Activated T-helper 2 cell treated with anti-CD3 and anti-CD28 coated beads, Interferon-gamma antibody, Interleukin-2, Interleukin-4, amounts not matched to agents 10 μg/mL and 5 μg/mL and 100 μg/mL, durations not matched to agents 14 hours and 24 hours and 36 hours (primary cell): ENCODE data around the gene CEP120. TPM values are rescaled to one million over a fixed set of nuclear protein-coding genes. Genes with fewer than 3 reads are reported as not detected.
"Not testable (repeated sequence)": the region's sequence is repeated elsewhere in the genome, so short reads cannot be mapped to it uniquely, and the experiment has no call there.

ENCODE experiments used
- DNase-seq: peaks from one replicate; pipeline ENCODE4 v3.0.0; 2021; ENCODE audit warnings: low spot score
- H3K27ac Mint-ChIP-seq: one replicate; pipeline ENCODE4 v1.8.0; 2021; ENCODE audit warnings: mixed read lengths
- H3K27me3 Mint-ChIP-seq: one replicate; pipeline ENCODE4 v1.8.0; 2021; ENCODE audit warnings: low read depth, mixed read lengths
- H3K36me3 Mint-ChIP-seq: one replicate; pipeline ENCODE4 v1.8.0; 2021; ENCODE audit warnings: low read depth, mixed read lengths
- H3K4me1 Mint-ChIP-seq: one replicate; pipeline ENCODE4 v1.8.0; 2021; ENCODE audit warnings: low read depth, mixed read lengths
- H3K4me3 Mint-ChIP-seq: one replicate; pipeline ENCODE4 v1.8.0; 2021; ENCODE audit warnings: low read depth, mild to moderate bottlenecking, moderate library complexity, mixed read lengths
- H3K9me3 Mint-ChIP-seq: one replicate; pipeline ENCODE4 v1.8.0; 2021; ENCODE audit warnings: mixed read lengths
- intact Hi-C: fragments of 100-400 bp; cut with micrococcal nuclease; formaldehyde crosslinking; loops from one replicate; pipeline ENCODE4 v1.15.1; 2023
- total RNA-seq: library from RNA; stranded (reverse); gene quantifications from 2 replicates; pipeline ENCODE4 v1.2.3, GENCODE V29; 2022

Gene CEP120
- total RNA-seq, 1 donor from 2014 or later, result 25.3 TPM

DNA sequence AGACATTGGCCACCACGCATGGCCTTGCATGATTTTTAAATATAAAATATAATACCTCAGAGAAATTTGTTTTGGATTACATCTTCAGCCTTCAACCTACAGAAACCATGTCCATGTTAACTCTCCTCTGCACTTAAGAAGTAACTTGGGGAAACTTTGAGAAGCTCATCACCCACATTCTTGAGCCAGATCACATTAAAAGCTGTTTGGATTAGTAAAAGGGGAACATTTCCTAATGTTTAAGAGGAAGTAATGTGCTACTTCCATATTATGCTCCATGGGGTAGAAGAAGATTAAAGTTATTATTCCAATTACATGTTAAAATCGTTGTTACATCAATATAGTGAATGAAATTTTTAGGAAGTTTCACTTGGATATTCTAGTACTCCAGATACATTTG lies 10.4 kb upstream of the CEP120 start:
- intact Hi-C loops, result no loop called here
- peaks cover 24% of the 10 kb centered on the region for H3K4me1 Mint-ChIP-seq
- no peak for DNase-seq
- H3K4me3 Mint-ChIP-seq, result no peak overlapping the region
- no peaks in the 10 kb centered on the region for H3K36me3 Mint-ChIP-seq
- no peaks in the 10 kb centered on the region for H3K9me3 Mint-ChIP-seq
- H3K27ac Mint-ChIP-seq, result no peak overlapping the region
- H3K27me3 Mint-ChIP-seq, result no peaks in the 10 kb centered on the region

DNA sequence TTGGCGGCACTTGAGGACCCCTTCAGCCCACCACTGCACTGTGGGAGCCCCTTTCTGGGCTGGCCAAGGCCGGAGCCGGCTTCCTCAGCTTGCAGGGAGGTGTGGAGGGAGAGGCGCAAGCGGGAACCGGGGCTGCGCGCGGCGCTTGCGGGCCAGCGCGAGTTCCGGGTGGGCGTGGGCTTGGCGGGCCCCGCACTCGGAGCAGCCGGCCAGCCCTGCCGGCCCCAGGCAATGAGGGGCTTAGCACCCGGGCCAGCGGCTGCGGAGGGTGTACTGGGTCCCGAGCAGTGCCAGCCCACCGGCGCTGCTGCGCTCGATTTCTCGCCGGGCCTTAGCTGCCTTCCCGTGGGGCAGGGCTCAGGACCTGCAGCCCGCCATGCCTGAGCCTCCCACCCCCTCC lies 7.2 kb upstream of the CEP120 start:
- H3K9me3 Mint-ChIP-seq, H3K27ac Mint-ChIP-seq, intact Hi-C loops: not testable (repeated sequence)

DNA sequence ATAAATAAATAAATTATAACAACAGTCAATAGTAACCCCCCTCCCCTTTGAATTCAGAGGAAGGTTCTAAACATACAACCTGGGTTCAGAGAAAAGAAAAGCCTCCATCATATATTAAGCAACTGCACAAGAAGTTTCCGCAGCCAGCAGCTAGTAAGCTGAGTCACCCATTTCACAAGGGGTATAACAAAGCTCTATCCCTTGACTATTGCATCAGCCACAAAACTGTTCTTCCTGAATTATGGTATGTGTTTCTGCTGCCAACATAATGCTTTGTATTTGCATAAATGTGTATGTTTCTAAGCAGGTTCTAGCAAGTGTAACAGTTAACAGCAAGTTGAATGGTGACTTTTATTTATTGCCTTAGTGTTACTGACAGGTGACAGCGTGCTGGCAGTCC lies 6.8 kb upstream of the CEP120 start:
- H3K27me3 Mint-ChIP-seq, result no peaks in the 10 kb centered on the region
- intact Hi-C loops, result no loop called here
- no peak overlapping the region for H3K4me3 Mint-ChIP-seq
- no peak for DNase-seq
- no peaks in the 10 kb centered on the region for H3K9me3 Mint-ChIP-seq
- peaks cover 23% of the 10 kb centered on the region for H3K4me1 Mint-ChIP-seq
- no peak overlapping the region for H3K27ac Mint-ChIP-seq
- H3K36me3 Mint-ChIP-seq, result no peaks in the 10 kb centered on the region

More for the DNA sequence above, 7.2 kb upstream of the CEP120 start:
- not testable (repeated sequence) for H3K36me3 Mint-ChIP-seq, H3K4me3 Mint-ChIP-seq, H3K27me3 Mint-ChIP-seq, DNase-seq
- H3K4me1 Mint-ChIP-seq, result peaks cover 20% of the 10 kb centered on the region

DNA sequence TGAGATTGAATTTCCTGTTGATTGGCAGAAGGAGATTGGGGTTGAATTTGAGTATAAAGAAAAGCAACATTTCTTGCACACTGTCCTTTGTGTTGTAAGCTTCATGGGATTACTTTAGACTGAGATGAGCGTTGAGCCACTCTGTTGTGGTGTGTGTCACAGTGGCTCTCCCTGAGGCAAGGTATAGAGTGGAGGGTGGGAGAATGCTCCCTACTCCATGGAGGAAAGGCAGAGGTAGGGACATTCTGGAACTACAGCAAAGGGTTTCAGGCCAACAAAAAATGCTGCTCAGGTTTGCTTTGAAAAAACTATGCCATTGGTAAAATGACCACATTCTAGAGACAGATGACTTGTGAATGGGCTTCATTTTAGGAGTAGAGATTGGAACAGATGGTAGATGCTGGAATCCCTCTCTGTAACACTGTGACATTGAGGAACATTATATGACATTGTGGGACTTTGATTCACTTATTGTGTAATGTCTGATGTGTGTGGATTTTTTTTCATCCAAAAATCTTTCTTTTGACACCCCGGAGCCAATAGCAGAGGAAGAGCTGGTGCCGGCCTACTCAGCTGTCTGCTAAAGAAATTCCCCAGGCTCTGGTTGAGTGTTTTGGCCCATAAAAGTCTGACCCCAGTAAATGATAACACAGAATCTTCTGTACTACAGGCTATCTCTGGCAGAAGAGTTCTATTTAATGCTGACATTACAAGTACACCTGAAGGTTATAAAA lies 6.2 kb upstream of the CEP120 start:
- Mint-ChIP-seq H3K27ac (no peak overlapping the region), H3K4me1 (peaks cover 26% of the 10 kb centered on the region), H3K9me3 (no peaks in the 10 kb centered on the region), H3K36me3 (no peaks in the 10 kb centered on the region), H3K4me3 (no peak overlapping the region), H3K27me3 (no peaks in the 10 kb centered on the region)
- intact Hi-C loops, result no loop called here
- DNase-seq, result no peak

DNA sequence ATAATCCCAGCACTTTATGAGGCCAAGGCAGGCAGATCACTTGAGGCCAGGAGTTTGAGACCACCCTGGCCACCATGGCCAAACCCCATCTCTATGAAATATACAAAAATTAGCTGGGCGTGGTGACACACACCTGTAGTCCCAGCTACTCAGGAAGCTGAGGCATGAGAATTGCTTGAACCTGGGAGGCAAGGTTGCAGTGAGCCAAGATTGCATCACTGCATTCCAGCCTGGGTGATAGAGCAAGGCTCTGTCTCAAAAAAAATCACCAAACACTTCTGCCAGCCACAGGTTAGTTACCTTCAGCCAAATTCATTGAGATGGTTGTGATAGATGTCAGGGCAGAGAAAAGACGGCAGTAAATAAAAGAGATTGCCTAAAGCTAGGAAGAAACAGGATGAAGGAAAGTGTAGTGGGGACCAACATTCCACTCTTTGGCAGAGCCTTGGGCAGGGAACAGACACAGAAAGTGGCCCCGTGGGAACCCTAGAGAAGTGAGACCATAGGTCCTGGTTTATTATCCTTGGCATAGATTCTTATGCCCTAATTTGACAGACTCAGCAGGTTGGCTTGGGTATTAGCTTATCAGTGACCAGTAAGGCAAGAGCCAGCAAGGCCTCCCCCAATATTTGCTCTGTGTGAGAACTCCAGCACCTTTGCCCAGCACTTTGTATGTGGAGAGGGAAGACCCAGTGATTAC lies 5.5 kb upstream of the CEP120 start:
- Mint-ChIP-seq H3K9me3 (no peaks in the 10 kb centered on the region), H3K4me3 (no peak overlapping the region), H3K36me3 (no peaks in the 10 kb centered on the region), H3K27me3 (no peaks in the 10 kb centered on the region), H3K27ac (no peak overlapping the region), H3K4me1 (peaks cover 32% of the 10 kb centered on the region)
- intact Hi-C loops, result no loop called here
- no peak for DNase-seq

DNA sequence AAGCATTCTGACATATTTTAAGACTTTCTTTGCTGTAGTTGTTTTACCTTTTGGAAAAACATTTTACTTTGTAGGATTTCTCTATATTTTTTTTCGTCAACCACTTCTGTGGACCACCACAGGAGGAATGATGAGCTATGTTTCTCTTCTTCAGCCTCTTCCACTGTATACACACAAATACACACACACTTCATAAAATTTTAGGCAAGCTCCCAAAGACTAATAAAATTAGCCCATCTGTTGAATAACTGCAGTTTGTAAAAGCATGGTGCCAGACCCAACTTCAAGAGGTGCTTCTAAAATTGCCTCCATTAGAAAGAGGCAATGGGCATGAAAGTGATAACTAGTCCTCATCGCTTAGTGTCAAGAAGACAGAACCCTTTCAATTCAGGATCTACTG lies 4.1 kb upstream of the CEP120 start:
- Mint-ChIP-seq H3K4me3 (no peak overlapping the region), H3K4me1 (peaks cover 27% of the 10 kb centered on the region), H3K27ac (no peak overlapping the region), H3K9me3 (no peaks in the 10 kb centered on the region), H3K27me3 (no peaks in the 10 kb centered on the region), H3K36me3 (no peaks in the 10 kb centered on the region)
- intact Hi-C loops, result no loop called here
- no peak for DNase-seq

DNA sequence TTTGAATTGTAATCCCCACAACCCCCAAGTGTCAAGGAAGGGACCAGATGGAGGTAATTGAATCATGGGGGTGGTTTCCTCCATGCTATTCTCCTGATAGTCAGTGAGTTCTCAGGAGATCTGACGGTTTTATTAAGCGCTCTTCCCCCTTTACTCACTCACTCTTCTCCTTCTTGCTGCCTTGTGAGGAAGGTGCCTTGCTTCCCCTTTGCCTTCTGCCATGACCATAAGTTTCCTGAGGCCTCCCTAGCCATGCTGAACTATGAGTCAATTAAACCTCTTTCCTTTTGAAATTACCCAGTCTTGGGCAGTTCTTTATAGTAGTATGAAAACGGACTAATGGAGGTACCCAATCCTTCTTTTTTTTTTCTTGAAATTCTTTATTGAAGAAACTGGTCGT lies 2.2 kb upstream of the CEP120 start:
- Mint-ChIP-seq H3K36me3 (no peaks in the 10 kb centered on the region), H3K9me3 (no peaks in the 10 kb centered on the region), H3K27me3 (no peaks in the 10 kb centered on the region), H3K4me3 (peak overlapping the region; percentile 61), H3K27ac (peak overlapping the region; percentile 79), H3K4me1 (peaks cover 27% of the 10 kb centered on the region)
- intact Hi-C loops, result no loop called here
- no peak for DNase-seq

DNA sequence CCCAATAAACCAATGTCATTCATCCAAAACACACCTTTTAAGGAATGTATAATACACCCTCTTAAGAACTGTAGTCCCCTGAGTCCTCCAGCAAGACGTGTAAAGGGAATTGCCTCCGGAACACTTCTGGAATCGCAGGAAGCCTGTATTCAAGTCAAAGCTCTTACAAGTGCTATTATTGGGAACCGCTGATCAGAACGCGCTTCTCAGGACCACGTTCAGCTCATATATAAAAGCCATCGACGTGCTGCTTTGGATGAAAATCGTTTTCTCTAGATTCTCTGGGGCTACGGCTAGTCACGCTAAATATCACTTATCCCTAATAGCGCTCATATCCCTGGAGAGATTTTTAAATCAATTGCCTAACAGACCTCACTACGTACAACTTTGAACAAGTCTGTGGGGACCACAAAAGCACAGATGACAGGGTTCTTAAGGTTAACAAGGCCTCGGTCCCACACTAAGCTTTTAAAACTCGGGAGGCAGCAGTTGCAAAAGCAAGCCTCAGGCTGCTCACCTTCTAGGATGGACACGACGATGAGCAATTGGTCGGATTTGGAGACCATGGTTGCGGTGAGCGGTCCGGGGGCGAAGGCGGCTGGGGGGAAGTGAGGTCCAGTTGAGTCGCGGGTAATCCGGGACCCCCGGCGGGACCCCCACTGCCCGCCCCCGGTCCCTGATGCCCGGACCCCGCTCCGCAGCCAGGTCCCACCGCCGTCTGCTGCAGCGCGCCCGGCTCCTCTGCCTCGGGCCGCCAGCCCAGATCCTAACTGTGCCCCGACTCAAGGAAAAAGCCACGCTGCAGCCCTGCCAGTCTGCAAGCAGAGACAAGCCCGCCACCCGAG lies 548 bp downstream of the CEP120 start:
- H3K27me3 Mint-ChIP-seq, result no peaks in the 10 kb centered on the region
- no peaks in the 10 kb centered on the region for H3K9me3 Mint-ChIP-seq
- intact Hi-C loops, result loop anchor here (1.0 kb wide), 6 partner anchors 16 to 189 kb away; partner anchors contain the start of gene CSNK1G3
- no peak overlapping the region for H3K27ac Mint-ChIP-seq
- no peak overlapping the region for H3K4me3 Mint-ChIP-seq
- peaks cover 27% of the 10 kb centered on the region for H3K4me1 Mint-ChIP-seq
- peaks cover 13% of the 10 kb centered on the region for H3K36me3 Mint-ChIP-seq
- DNase-seq, result no peak

DNA sequence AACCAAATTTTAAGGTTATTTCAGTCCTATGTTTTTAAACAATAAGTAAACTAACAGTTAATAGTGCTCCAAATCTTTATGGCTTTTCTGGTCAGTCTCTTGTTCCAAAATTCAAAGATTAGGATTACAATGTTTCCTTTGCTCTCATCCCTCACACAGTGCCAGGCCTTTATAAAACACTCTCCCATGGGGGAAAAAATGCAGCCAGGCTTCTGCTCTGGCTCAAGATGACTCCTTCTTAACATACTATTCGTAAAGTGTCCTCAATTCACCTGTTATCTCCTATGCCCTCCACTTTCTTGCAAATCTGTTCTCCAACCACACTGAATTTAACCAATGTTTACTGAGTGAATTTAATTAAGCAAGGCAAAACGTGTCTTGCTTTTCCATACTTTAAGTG lies 1.4 kb downstream of the CEP120 start:
- intact Hi-C loops, result no loop called here
- Mint-ChIP-seq H3K9me3 (no peaks in the 10 kb centered on the region), H3K27me3 (no peaks in the 10 kb centered on the region), H3K4me1 (peaks cover 29% of the 10 kb centered on the region), H3K4me3 (no peak overlapping the region), H3K27ac (no peak overlapping the region), H3K36me3 (peaks cover 18% of the 10 kb centered on the region)
- no peak for DNase-seq

DNA sequence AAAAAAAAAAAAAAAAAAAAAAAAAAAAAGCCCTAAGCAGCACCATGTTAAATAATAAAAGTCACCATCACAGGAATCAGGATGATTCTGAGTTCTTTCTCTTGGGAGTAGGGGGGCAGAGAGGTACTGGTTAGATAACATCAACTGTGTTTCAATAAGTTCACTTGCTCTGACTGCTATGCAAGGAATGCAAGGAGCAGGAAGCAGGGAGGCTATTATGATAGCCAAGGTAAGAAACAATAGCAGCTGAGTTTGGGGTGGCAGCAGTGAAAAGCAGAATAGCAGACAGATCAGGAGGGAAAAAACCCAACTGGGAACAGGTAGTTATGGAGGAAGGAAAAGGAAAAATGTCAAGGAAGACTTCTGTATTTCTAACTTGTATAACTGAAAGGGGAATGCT lies 8.2 kb downstream of the CEP120 start:
- peaks cover 10% of the 10 kb centered on the region for H3K4me1 Mint-ChIP-seq
- intact Hi-C loops, result no loop called here
- no peak overlapping the region for H3K27ac Mint-ChIP-seq
- no peak for DNase-seq
- no peaks in the 10 kb centered on the region for H3K9me3 Mint-ChIP-seq
- no peak overlapping the region for H3K4me3 Mint-ChIP-seq
- no peaks in the 10 kb centered on the region for H3K27me3 Mint-ChIP-seq
- H3K36me3 Mint-ChIP-seq, result peaks cover 63% of the 10 kb centered on the region

DNA sequence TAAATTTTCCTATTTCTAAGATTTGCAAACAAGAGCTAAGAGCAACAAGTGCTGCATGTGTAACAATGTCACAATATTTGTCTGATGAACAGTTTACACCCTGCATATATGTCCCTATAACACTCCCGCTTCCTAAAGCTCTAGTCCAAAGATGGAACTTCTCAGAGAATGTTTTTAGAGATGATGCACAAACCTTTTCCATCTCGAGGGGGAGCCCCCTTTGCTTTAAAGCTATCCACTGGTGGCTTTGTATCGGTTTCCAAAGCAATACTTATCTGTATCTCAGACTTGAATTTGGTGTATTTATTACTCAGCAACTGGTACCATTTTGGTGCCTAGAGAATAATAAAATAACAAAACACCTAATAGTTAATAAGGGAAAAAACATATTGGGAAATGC lies 11.0 kb downstream of the CEP120 start:
- peaks cover 3% of the 10 kb centered on the region for H3K4me1 Mint-ChIP-seq

DNA sequence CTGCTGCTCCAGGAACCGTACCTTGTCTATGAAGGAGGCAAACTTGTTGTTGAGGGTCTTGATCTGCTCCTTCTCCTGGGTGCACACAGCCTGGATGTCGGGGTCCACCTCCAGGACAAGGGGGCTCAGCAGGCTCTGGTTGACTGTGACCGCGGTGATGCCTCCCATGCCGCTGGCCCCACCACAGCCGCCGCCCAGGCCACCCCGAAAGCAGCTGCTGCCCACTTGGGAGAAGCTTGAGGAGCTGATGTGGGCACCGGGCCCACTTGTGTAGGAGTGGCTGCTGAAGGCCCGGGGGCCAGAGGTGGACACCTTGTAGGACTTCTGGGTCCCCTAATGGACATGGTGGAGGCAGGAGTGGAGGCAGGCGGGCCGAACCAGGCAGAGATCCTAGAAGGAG lies 21.2 kb downstream of the CEP120 start:
- H3K4me3 Mint-ChIP-seq, intact Hi-C loops, H3K4me1 Mint-ChIP-seq, DNase-seq, H3K27me3 Mint-ChIP-seq, H3K27ac Mint-ChIP-seq, H3K9me3 Mint-ChIP-seq: not testable (repeated sequence)
- peaks cover 64% of the 10 kb centered on the region for H3K36me3 Mint-ChIP-seq

More for the DNA sequence above, 11.0 kb downstream of the CEP120 start:
- intact Hi-C loops, result no loop called here
- no peak overlapping the region for H3K27ac Mint-ChIP-seq
- H3K27me3 Mint-ChIP-seq, result no peaks in the 10 kb centered on the region
- H3K9me3 Mint-ChIP-seq, result no peaks in the 10 kb centered on the region
- no peak overlapping the region for H3K4me3 Mint-ChIP-seq
- peaks cover 64% of the 10 kb centered on the region for H3K36me3 Mint-ChIP-seq
- no peak for DNase-seq

DNA sequence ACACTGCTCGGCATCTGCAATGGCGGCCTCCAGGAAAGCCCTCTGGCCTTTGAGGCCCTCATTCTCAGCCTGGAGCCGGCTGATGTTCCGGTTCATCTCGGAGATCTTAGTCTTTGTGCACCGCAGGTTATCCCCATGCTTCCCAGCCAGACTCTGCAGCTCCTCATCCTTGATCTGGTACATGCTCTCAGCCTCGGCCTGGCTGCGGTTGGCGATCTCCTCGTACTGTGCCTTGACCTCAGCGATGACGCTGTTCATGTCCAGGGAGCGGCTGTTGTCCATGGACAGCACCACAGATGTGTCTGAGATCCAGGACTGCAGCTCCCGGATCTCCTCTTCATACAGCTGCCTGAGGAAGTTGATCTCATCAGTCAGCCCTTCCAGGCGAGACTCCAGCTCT lies 21.9 kb downstream of the CEP120 start:
- no peaks in the 10 kb centered on the region for H3K27me3 Mint-ChIP-seq
- H3K9me3 Mint-ChIP-seq, result no peaks in the 10 kb centered on the region
- H3K4me3 Mint-ChIP-seq, result no peak overlapping the region
- H3K4me1 Mint-ChIP-seq, result peaks cover 6% of the 10 kb centered on the region
- intact Hi-C loops, result no loop called here
- H3K27ac Mint-ChIP-seq, result no peak overlapping the region
- H3K36me3 Mint-ChIP-seq, result peaks cover 67% of the 10 kb centered on the region
- no peak for DNase-seq
